H1 (cell line): ENCODE data around the gene DLGAP5.

ENCODE experiments used
- ZNF274 ChIP-seq: IDR thresholded peaks from 2 replicates; pipeline ENCODE4 v1.7.0; 2012; ENCODE audit warnings: low read length, borderline replicate concordance; ENCODE audit errors: extremely low read depth
- TF ChIP-seq, protein P1 (sequence below): IDR thresholded peaks from 2 replicates; pipeline ENCODE4 v1.6.1; 2011; ENCODE audit warnings: low read depth, mild to moderate bottlenecking, low read length; ENCODE audit not compliant: insufficient read depth

DNA sequence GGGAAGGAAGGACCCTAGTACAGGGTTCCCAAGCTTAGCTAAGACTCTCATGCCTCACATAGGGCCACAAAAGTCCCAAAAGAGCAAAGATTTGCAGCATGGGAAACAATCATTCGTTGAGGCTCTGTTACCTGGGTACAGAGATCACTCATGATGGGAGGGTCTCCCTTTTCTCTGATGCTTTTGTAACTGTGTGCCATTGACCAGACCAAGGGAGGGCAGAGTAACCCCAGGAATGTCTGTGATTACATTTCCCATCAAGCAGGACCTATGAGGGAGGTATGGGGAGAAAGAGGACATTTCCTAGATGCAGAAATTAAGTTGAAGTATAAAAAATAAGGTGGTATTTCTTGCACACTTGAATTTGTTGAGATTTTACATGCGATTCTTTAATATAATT, 16.4 kb upstream of the DLGAP5 start:
- no peak for TF ChIP-seq ZNF274
- TF ChIP-seq, protein P1, sequence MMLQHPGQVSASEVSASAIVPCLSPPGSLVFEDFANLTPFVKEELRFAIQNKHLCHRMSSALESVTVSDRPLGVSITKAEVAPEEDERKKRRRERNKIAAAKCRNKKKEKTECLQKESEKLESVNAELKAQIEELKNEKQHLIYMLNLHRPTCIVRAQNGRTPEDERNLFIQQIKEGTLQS = no peak
